ENCODE results near the gene CDC20. TPM values are rescaled to one million over a fixed set of nuclear protein-coding genes. Genes with fewer than 3 reads are reported as not detected.
A peak's percentile ranks its signal among the peaks of the same experiment; 100 is the strongest.

The CDC20 gene
- total and polyA plus RNA-seq, 2 experiments from 2014 or later, result 207 to 252 TPM

DNA sequence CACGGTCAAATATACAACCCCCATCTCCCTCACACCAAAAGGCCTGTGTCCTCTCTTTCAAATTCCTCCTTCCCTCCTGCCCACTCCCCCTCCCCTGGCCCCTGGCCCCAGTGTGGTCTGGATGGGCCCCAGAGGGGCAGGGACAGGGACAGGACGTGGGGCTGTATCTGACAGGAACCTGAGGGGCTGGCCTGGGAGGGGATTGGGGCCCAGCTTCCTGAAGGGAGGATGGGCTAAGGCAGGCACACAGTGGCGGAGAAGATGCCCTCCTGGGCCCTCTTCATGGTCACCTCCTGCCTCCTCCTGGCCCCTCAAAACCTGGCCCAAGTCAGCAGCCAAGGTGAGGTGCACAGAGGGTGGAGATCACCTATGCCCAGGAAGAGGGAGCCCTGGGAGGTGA is 21.2 kb upstream of the CDC20 start, which contains the start of gene MPL:
Gene MPL, plus strand, starts transcription at position 231 of the 400 bp plus-strand sequence. Its CDS starts 31 bp downstream, at position 262.
- TF ChIP-seq CTCF (conservative IDR thresholded peaks at IDR 0.05; ENCODE audit: low read depth in 2 of 2), result peak in 1 of 2 experiments; percentile 15; a peak in 1 of 4 replicates
- TF ChIP-seq, protein P1, sequence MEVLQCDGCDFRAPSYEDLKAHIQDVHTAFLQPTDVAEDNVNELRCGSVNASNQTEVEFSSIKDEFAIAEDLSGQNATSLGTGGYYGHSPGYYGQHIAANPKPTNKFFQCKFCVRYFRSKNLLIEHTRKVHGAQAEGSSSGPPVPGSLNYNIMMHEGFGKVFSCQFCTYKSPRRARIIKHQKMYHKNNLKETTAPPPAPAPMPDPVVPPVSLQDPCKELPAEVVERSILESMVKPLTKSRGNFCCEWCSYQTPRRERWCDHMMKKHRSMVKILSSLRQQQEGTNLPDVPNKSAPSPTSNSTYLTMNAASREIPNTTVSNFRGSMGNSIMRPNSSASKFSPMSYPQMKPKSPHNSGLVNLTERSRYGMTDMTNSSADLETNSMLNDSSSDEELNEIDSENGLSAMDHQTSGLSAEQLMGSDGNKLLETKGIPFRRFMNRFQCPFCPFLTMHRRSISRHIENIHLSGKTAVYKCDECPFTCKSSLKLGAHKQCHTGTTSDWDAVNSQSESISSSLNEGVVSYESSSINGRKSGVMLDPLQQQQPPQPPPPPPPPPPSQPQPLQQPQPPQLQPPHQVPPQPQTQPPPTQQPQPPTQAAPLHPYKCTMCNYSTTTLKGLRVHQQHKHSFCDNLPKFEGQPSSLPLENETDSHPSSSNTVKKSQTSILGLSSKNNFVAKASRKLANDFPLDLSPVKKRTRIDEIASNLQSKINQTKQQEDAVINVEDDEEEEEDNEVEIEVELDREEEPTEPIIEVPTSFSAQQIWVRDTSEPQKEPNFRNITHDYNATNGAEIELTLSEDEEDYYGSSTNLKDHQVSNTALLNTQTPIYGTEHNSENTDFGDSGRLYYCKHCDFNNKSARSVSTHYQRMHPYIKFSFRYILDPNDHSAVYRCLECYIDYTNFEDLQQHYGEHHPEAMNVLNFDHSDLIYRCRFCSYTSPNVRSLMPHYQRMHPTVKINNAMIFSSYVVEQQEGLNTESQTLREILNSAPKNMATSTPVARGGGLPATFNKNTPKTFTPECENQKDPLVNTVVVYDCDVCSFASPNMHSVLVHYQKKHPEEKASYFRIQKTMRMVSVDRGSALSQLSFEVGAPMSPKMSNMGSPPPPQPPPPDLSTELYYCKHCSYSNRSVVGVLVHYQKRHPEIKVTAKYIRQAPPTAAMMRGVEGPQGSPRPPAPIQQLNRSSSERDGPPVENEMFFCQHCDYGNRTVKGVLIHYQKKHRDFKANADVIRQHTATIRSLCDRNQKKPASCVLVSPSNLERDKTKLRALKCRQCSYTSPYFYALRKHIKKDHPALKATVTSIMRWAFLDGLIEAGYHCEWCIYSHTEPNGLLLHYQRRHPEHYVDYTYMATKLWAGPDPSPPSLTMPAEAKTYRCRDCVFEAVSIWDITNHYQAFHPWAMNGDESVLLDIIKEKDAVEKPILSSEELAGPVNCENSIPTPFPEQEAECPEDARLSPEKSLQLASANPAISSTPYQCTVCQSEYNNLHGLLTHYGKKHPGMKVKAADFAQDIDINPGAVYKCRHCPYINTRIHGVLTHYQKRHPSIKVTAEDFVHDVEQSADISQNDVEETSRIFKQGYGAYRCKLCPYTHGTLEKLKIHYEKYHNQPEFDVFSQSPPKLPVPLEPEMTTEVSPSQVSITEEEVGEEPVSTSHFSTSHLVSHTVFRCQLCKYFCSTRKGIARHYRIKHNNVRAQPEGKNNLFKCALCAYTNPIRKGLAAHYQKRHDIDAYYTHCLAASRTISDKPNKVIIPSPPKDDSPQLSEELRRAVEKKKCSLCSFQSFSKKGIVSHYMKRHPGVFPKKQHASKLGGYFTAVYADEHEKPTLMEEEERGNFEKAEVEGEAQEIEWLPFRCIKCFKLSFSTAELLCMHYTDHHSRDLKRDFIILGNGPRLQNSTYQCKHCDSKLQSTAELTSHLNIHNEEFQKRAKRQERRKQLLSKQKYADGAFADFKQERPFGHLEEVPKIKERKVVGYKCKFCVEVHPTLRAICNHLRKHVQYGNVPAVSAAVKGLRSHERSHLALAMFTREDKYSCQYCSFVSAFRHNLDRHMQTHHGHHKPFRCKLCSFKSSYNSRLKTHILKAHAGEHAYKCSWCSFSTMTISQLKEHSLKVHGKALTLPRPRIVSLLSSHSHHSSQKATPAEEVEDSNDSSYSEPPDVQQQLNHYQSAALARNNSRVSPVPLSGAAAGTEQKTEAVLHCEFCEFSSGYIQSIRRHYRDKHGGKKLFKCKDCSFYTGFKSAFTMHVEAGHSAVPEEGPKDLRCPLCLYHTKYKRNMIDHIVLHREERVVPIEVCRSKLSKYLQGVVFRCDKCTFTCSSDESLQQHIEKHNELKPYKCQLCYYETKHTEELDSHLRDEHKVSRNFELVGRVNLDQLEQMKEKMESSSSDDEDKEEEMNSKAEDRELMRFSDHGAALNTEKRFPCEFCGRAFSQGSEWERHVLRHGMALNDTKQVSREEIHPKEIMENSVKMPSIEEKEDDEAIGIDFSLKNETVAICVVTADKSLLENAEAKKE (CRISPR knock-in tag; IDR thresholded peaks at IDR 0.05), result no peak
- H3K79me2 ChIP-seq (replicated peaks; ENCODE audit: insufficient read depth), result no peaks in the 10 kb centered on the region
- DNase-seq (ENCODE audit: low spot score) (no peak), ATAC-seq (no peak)
- no peak within 1 kb of the TSS for H3K4me3 ChIP-seq
- no peaks in the 10 kb centered on the region for H3K4me1 ChIP-seq (ENCODE audit: insufficient read depth)
- H4K20me1 ChIP-seq (replicated peaks; ENCODE audit: insufficient read depth), result no peaks in the 10 kb centered on the region; the same call in 1 of the 2 replicates
- no peak within 1 kb of the TSS for H3K27ac ChIP-seq (ENCODE audit: low read depth)
- H3K9me2 ChIP-seq (ENCODE audit: insufficient read depth), result no peaks in the 10 kb centered on the region
- Mint-ChIP-seq H3K4me3 (no peak within 1 kb of the TSS), H3K27me3 (ENCODE audit: insufficient read depth, low read depth, poor library complexity) (peaks cover 4% of the 10 kb centered on the region), H3K9me3 (no peaks in the 10 kb centered on the region; the same call in 2 of the 3 replicates), H3K27ac (no peak within 1 kb of the TSS), H3K36me3 (ENCODE audit: low read depth) (no peaks in the 10 kb centered on the region), H3K4me1 (no peaks in the 10 kb centered on the region; the same call in 2 of the 3 replicates)
- no peaks in the 10 kb centered on the region; the same call in 1 of the 2 replicates for H3F3A ChIP-seq (replicated peaks; ENCODE audit: low read depth)
- H3K4me2 ChIP-seq, result no peak within 1 kb of the TSS
- no peak within 1 kb of the TSS for H2AFZ ChIP-seq
- no peaks in the 10 kb centered on the region for H3K27me3 ChIP-seq (ENCODE audit: insufficient read depth)
- H3K36me3 ChIP-seq (ENCODE audit: insufficient read depth), result no peaks in the 10 kb centered on the region

GRCh38 chr1:43338001-43338400 is 20.8 kb upstream of the CDC20 start:
- Histone ChIP-seq H3K36me3 (ENCODE audit: insufficient read depth) (no peaks in the 10 kb centered on the region), H3K27ac (ENCODE audit: low read depth) (no peak overlapping the region), H3K9me2 (ENCODE audit: insufficient read depth) (no peaks in the 10 kb centered on the region), H3K79me2 (replicated peaks; ENCODE audit: insufficient read depth) (no peaks in the 10 kb centered on the region), H3K4me2 (no peak overlapping the region), H3K4me3 (no peak overlapping the region), H3F3A (replicated peaks; ENCODE audit: low read depth) (no peaks in the 10 kb centered on the region; the same call in 1 of the 2 replicates), H3K4me1 (ENCODE audit: insufficient read depth) (no peaks in the 10 kb centered on the region), H2AFZ (no peak overlapping the region), H3K27me3 (ENCODE audit: insufficient read depth) (no peaks in the 10 kb centered on the region), H4K20me1 (replicated peaks; ENCODE audit: insufficient read depth) (no peaks in the 10 kb centered on the region; the same call in 1 of the 2 replicates)
- Mint-ChIP-seq H3K4me1 (no peaks in the 10 kb centered on the region; the same call in 2 of the 3 replicates), H3K36me3 (ENCODE audit: low read depth) (no peaks in the 10 kb centered on the region), H3K27me3 (ENCODE audit: insufficient read depth, low read depth, poor library complexity) (peaks cover 4% of the 10 kb centered on the region), H3K27ac (no peak overlapping the region), H3K4me3 (no peak overlapping the region), H3K9me3 (no peaks in the 10 kb centered on the region; the same call in 2 of the 3 replicates)
- no peak for DNase-seq (ENCODE audit: low spot score)
- ATAC-seq, result no peak
- TF ChIP-seq CTCF (conservative IDR thresholded peaks at IDR 0.05; ENCODE audit: low read depth in 2 of 2) (no peak), ZNF114 (CRISPR knock-in tag; IDR thresholded peaks at IDR 0.05) (no peak), EZH2 (IDR thresholded peaks at IDR 0.05; ENCODE audit: low read depth, unreplicated experiment) (no peak), STAT1 (IDR thresholded peaks at IDR 0.05; ENCODE audit: unreplicated experiment) (no peak), ETS1 (IDR thresholded peaks at IDR 0.05) (no peak)

Measured in GM23338 (cell line).